ENCODE data around the gene PITHD1. TPM values are rescaled to one million over a fixed set of nuclear protein-coding genes. Genes with fewer than 3 reads are reported as not detected.

The PITHD1 gene, protein sequence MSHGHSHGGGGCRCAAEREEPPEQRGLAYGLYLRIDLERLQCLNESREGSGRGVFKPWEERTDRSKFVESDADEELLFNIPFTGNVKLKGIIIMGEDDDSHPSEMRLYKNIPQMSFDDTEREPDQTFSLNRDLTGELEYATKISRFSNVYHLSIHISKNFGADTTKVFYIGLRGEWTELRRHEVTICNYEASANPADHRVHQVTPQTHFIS
- 10 to 100 TPM; 46.5 to 71.4 (median 53.4) TPM for total RNA-seq

DNA sequence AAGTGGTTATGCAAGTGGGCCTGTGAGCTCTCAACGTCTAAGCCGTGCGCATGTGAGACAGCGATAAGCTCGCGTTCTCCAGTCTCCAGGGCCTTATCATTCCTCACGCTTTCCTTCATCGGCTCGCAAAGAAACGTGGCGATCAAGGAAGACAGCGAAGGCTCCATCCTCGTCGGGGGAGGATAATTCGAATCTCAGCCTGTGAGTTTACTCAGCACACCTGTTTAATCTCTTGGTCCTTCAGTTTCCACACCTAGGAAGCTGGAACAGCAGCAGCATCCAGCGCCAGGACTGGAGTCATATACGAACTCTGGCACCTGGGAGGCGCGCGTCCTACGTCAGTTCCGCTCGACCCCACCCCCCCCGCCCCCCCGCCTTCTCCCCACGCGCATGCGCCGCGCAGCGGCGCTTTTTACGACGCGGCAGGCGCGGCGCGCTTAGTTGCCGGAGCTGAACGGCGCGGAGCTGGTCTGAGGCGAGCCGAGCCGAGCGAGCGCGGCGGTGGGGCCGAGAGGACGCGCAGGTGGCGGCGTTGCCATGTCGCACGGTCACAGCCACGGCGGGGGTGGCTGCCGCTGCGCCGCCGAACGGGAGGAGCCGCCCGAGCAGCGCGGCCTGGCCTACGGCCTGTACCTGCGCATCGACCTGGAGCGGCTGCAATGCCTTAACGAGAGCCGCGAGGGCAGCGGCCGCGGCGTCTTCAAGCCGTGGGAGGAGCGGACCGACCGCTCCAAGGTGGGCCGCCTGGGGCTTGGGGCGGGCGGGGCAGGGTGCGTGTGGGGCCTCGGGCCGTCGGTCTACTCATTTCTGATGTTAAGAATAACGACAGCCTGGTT lies at the start of gene PITHD1:
Gene PITHD1, plus strand, starts transcription at position 440 of the 836 bp plus-strand sequence. Its CDS starts 98 bp downstream, at position 538.
- TF ChIP-seq, protein P1, sequence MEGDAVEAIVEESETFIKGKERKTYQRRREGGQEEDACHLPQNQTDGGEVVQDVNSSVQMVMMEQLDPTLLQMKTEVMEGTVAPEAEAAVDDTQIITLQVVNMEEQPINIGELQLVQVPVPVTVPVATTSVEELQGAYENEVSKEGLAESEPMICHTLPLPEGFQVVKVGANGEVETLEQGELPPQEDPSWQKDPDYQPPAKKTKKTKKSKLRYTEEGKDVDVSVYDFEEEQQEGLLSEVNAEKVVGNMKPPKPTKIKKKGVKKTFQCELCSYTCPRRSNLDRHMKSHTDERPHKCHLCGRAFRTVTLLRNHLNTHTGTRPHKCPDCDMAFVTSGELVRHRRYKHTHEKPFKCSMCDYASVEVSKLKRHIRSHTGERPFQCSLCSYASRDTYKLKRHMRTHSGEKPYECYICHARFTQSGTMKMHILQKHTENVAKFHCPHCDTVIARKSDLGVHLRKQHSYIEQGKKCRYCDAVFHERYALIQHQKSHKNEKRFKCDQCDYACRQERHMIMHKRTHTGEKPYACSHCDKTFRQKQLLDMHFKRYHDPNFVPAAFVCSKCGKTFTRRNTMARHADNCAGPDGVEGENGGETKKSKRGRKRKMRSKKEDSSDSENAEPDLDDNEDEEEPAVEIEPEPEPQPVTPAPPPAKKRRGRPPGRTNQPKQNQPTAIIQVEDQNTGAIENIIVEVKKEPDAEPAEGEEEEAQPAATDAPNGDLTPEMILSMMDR (IDR thresholded peaks at IDR 0.05; ENCODE audit: low read depth): no peak

DNA sequence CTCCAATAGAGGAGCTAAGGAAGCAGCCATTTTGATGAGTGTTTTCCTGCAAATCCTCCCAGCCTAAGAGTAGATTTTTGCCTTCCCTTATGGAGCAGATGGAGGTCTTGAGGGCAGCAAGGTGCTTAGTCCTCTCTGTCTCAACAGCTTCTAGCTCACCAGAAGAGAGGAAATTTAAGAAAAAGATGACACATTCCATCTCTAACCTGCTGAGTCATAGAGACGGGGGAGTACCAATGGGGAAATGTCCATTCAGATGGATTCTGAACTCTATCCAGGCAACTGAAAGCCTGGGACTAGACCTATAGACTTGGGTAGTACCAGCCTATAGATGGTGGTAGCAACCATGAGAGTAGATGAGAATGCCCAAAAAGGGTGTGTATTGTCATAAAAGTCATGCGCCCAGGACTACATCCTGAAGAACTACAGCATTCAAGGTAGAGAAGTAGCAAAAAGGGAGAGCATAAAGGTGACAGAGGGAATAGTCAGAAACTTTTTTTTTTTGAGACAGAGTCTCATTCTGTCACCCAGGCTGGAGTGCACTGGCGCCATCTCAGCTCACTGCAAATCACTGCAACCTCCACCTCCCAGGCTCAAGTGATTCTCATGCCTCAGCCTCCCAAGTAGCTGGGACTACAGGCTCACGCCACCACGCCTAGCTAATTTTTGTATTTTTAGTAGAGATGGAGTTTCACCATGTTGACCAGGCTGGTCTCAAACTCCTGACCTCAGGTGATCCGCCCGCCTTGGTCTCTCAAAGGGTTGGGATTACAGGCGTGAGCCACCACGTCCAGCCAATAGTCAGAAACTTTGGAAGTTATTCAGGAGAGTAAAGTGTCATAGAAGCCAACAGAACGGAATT lies 45.6 kb upstream of the PITHD1 start:
- TF ChIP-seq, protein P1 (IDR thresholded peaks at IDR 0.05; ENCODE audit: low read depth): no peak

DNA sequence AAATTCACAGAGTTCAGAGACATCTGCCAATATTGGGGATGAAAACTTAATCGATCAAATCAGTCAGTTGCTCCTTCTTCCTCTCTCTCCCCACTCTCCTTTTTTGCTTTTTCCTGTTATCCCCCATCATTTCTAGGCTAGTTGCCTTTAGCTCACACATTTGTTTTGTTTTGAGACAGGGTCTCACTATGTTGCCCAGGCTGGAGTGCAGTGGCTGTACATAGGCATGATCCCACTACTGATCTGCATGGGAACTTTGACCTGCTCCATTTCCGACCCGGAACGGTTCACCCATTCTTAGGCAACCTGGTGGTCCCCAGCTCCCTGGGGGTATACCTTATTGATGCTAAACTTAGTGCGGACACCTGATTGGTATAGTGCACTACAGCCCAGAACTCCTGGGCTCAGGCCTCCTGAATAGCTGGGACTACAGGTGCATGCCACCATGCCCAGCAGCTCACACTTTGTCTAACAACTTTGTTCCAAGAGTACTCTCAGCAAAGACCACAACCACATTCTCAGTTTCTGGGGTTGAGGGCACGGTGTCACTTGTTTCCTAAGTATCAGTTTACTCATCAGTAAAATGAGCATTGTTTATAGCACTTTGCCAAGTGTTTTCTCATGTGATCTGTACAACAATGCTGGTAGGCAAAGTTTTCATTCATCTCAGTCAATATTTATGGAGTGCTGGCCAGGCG lies 41.6 kb upstream of the PITHD1 start:
- TF ChIP-seq, protein P1 (IDR thresholded peaks at IDR 0.05; ENCODE audit: low read depth): no peak

DNA sequence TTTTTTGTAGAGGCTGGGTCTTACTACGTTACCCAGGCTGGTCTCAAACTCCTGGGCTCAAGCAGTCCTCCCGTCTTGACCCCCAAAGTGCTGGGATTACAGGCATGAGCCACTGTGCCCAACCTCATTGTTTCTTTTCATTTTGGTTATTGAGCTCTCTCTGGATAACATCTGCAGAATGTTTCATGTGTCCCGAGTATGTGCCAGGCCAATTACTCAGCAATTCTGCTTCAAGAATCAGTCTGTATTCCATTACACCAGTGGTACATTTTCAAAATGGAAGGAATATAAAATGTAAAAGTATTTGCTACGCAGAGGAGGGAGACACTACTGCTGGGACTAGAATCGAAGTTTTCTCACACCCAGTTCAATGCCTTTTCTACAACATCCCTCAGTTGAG lies 36.6 kb upstream of the PITHD1 start:
- TF ChIP-seq, protein P1 (IDR thresholded peaks at IDR 0.05; ENCODE audit: low read depth): no peak

DNA sequence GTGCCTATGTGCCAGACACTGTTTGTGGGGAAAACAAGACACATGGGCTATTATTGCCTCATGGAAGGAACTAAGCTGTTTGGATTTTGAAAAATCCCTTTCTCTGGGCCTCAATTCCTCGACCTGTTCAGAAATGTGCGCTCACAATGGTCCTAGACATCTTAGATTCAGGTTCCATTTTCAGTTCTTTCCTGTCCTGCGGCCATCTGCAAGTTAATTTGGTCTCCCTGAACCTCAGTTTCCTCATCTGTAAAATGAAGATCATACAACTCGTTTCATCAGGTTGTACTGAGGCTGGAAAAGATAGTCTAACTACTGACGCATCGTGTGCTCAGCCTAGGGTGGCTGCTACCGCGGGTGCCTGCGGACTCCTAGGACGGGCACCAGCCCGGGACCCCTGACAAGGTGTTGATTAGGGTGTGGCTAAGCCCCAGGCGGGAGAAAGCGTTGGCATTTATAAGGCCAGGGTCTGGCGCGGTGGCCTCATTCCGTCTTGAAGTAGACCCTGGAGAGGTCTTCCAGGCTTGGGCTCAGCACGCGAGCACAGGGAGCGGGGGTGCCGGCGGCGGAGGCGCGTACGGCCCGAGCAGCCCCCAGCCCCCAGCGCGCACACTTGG lies 35.4 kb upstream of the PITHD1 start:
- TF ChIP-seq, protein P1 (IDR thresholded peaks at IDR 0.05; ENCODE audit: low read depth): no peak

DNA sequence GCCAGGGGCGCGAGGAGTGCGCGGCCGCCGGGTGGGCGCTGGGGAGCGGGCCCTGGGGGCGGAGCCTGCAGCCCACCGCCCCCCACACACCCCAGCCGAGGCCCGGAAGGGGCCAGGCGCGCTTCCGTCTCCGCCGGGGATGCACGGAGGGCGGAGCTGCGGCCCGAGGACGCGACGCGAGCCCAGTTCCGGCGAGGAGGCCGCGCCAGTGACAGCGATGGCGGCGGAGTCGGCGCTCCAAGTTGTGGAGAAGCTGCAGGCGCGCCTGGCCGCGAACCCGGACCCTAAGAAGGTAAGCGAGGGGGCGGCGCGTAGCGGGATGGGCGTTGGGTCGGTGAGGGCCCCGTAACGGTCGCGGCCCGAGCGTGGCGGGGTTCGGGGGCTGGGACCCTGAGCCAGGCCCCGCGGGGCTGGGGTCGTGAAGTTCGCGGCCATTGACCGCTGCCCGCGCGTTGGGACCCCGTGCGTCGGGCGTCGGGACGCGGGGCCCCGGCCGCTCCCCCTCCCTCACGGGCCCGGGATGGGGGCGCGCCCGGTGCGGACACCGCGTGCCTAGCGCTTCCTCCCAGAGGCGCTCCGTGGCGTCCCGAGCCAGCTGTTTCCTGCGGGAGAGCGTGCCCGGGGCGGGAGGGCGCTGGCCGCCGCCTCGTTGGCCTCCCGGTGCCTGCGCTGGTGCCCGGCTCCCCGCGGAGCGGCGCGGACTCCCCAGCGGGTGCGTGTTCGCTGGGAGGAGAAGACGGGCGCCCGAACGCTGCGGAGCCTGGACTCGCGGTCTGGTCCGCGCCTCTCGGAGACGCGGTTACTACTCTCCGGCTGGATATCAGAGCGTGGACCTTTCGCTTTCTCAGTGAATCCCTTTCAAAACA lies 34.7 kb upstream of the PITHD1 start, which contains the start of gene ELOA:
Gene ELOA, plus strand, starts transcription at position 185 of the 866 bp plus-strand sequence. Its CDS starts 33 bp downstream, at position 218.
- TF ChIP-seq, protein P1 (IDR thresholded peaks at IDR 0.05; ENCODE audit: low read depth): no peak

Measured in subcutaneous adipose tissue (tissue), 4 donors.